Sigmoid colon (tissue), 4 donors: ENCODE results near the gene FBXW5.

ENCODE experiments used
- EP300 ChIP-seq, 4 donors: sonication (generic); formaldehyde crosslinking; IDR thresholded peaks; one replicate each; pipeline ENCODE4 v1.6.1; 2017; ENCODE audit warnings: antibody characterized with exemption in 4 of 4
- POLR2A ChIP-seq, 2 donors: fragments of 450-650 bp; IDR thresholded peaks; one replicate each; pipeline ENCODE4 v1.6.1; 2016; ENCODE audit warnings: antibody characterized with exemption in 2 of 2, mild to moderate bottlenecking in 2 of 2, moderate library complexity in 2 of 2
- POLR2AphosphoS5 ChIP-seq, 4 donors: sonication (generic); formaldehyde crosslinking; IDR thresholded peaks; one replicate each; pipeline ENCODE4 v1.6.1; 2017; ENCODE audit warnings: antibody characterized with exemption in 4 of 4
- TF ChIP-seq, protein P1 (sequence below), 4 experiments: fragments of 450-650 bp in 3 of 4; fragments of 200-600 bp in 1 of 4; IDR thresholded peaks; one replicate each; pipeline ENCODE4 v1.5.1; 2016 to 2019; ENCODE audit warnings: antibody characterized with exemption in 4 of 4, mild to moderate bottlenecking in 3 of 4, moderate library complexity in 2 of 4

DNA sequence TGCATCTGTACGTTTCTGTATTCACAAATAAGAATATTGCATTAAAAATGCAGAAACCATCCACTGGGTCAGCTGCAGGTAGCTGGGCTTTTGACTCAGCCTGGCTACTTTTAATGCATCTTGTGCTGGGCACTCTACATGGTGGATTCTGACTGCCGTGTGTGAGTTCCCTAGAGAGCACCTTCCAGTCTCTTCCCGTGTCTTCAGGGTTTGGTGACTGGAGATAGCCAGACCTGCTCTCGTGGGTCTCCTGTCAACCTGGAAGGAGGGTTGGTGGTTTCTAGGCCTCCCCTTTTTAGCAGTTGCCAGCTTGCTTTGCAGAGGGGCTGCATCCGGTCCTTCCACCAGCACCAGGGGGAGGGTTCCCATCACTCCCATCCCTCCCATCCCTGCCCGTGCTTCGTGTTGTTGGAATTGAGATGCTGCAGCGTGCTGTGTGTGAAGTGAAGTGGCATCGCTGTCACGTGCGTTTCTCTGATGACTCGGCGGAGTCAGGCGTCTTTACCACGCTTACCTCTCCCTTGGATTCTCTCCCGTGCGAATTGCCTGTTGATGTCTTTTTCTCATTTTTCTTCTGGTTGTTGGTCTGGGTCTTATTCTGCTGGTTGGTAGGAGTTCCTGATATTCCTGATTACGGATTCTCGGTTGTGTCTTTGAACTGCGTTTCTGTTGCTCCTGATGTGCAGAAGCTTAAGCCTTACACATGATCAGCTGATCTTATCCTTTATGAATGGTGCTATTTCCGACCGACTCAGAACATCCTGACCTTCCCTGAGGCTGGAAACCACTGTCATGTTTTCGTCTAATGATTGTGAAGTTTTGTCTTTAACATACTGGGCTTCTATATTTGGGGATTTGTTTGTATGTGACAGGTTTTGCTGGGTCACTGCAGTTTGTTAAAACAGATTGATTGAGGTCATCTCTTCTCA, 16.9 kb downstream of the FBXW5 start:
- TF ChIP-seq POLR2AphosphoS5 (IDR thresholded peaks at IDR 0.05) (no peak), POLR2A (IDR thresholded peaks at IDR 0.05) (no peak), EP300 (IDR thresholded peaks at IDR 0.05) (no peak)
- TF ChIP-seq, protein P1, sequence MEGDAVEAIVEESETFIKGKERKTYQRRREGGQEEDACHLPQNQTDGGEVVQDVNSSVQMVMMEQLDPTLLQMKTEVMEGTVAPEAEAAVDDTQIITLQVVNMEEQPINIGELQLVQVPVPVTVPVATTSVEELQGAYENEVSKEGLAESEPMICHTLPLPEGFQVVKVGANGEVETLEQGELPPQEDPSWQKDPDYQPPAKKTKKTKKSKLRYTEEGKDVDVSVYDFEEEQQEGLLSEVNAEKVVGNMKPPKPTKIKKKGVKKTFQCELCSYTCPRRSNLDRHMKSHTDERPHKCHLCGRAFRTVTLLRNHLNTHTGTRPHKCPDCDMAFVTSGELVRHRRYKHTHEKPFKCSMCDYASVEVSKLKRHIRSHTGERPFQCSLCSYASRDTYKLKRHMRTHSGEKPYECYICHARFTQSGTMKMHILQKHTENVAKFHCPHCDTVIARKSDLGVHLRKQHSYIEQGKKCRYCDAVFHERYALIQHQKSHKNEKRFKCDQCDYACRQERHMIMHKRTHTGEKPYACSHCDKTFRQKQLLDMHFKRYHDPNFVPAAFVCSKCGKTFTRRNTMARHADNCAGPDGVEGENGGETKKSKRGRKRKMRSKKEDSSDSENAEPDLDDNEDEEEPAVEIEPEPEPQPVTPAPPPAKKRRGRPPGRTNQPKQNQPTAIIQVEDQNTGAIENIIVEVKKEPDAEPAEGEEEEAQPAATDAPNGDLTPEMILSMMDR (IDR thresholded peaks at IDR 0.05): no peak
